PC-9 (cell line): ENCODE measurements around the gene CHIA.

Experiments
- EZH2 ChIP-seq: fragments of 200-600 bp; sonication (generic); IDR thresholded peaks from 2 replicates; pipeline ENCODE4 v1.8.0; 2017; ENCODE audit warnings: antibody characterized with exemption, low read depth
- TF ChIP-seq, protein P1 (sequence below): fragments of 200-600 bp; sonication (generic); conservative IDR thresholded peaks from 2 replicates; pipeline ENCODE4 v1.6.1; 2017; ENCODE audit warnings: mixed run types, antibody characterized with exemption, mild to moderate bottlenecking, moderate library complexity

DNA sequence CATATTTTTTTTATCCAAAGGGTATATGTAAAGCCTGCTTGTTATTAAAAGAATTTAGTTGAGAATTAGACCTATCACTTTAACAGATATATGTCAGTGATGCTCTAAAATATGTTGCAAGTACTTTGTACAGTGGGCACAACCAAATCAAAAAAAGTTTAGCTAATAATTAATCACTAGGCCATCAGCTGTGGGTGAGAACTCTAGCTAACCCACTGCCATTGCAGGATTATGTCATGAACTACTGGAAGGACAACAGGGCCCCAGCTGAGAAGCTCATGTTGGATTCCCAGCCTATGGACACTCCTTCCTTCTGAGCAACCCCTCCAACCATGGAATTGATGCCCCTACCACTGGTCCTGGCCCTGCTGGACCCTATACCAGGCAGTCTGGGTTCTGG is 6.8 kb upstream of the CHIA start:
- TF ChIP-seq, protein P1, sequence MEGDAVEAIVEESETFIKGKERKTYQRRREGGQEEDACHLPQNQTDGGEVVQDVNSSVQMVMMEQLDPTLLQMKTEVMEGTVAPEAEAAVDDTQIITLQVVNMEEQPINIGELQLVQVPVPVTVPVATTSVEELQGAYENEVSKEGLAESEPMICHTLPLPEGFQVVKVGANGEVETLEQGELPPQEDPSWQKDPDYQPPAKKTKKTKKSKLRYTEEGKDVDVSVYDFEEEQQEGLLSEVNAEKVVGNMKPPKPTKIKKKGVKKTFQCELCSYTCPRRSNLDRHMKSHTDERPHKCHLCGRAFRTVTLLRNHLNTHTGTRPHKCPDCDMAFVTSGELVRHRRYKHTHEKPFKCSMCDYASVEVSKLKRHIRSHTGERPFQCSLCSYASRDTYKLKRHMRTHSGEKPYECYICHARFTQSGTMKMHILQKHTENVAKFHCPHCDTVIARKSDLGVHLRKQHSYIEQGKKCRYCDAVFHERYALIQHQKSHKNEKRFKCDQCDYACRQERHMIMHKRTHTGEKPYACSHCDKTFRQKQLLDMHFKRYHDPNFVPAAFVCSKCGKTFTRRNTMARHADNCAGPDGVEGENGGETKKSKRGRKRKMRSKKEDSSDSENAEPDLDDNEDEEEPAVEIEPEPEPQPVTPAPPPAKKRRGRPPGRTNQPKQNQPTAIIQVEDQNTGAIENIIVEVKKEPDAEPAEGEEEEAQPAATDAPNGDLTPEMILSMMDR, result no peak
- TF ChIP-seq EZH2, result no peak
